Ishikawa (cell line): Measurements from ENCODE around the gene SH3PXD2A.
A peak's percentile ranks its signal among the peaks of the same experiment; 100 is the strongest.

Source experiments
- CEBPB ChIP-seq: IDR thresholded peaks from 2 replicates; pipeline ENCODE4 v1.6.1; 2012
- CREB1 ChIP-seq: IDR thresholded peaks from 2 replicates; pipeline ENCODE4 v1.6.1; 2012; ENCODE audit warnings: low read depth
- EGR1 ChIP-seq: IDR thresholded peaks from 2 replicates; pipeline ENCODE4 v1.6.1; 2012
- EP300 ChIP-seq: IDR thresholded peaks from 2 replicates; pipeline ENCODE4 v1.6.1; 2012; ENCODE audit warnings: borderline replicate concordance
- FOXM1 ChIP-seq: IDR thresholded peaks from 2 replicates; pipeline ENCODE4 v1.6.1; 2012; ENCODE audit warnings: low read depth, borderline replicate concordance
- NFIC ChIP-seq: IDR thresholded peaks from 2 replicates; pipeline ENCODE4 v1.6.1; 2012
- RAD21 ChIP-seq: IDR thresholded peaks from 2 replicates; pipeline ENCODE4 v1.6.1; 2012; ENCODE audit warnings: low read depth
- TAF1 ChIP-seq: IDR thresholded peaks from 2 replicates; pipeline ENCODE4 v1.6.1; 2012; ENCODE audit warnings: low read depth, mild to moderate bottlenecking
- TCF12 ChIP-seq: IDR thresholded peaks from 2 replicates; pipeline ENCODE4 v1.6.1; 2012; ENCODE audit warnings: low read depth
- TEAD4 ChIP-seq: IDR thresholded peaks from 2 replicates; pipeline ENCODE4 v1.6.1; 2012
- YY1 ChIP-seq: IDR thresholded peaks from 2 replicates; pipeline ENCODE4 v1.6.1; 2012; ENCODE audit warnings: low read depth
- ZBTB7A ChIP-seq: IDR thresholded peaks from 2 replicates; pipeline ENCODE4 v1.6.1; 2012; ENCODE audit warnings: low read depth
- TF ChIP-seq, protein P1 (sequence below): IDR thresholded peaks from 2 replicates; pipeline ENCODE4 v1.6.1; 2012
- TF ChIP-seq, protein P2 (sequence below): IDR thresholded peaks from 2 replicates; pipeline ENCODE4 v1.6.1; 2012; ENCODE audit warnings: low read depth, mild to moderate bottlenecking
- TF ChIP-seq, protein P3 (sequence below): IDR thresholded peaks from 2 replicates; pipeline ENCODE4 v1.6.1; 2012

SH3PXD2A gene

DNA sequence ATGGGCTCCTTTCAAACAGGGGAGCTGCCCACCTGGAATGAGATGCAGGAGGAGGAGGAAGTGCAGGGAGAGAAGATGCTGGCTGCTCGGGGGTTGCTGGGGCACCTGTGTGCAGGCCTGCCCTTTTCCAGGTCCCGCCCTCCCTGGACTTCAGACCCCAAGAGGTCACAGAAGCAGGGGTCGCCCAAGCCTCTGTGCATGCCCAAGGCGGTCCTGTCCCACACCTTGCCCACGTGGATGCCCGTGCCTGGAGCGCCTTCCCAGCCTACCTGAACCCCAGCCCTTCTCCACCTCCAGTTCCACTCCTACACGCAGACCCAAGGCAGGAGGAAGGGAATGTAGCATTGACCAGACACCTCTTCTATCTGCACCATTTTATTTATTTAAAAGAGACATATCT, 71.3 kb downstream of the SH3PXD2A start:
- no peak for TF ChIP-seq YY1
- TF ChIP-seq FOXM1: no peak
- TF ChIP-seq, protein P1, sequence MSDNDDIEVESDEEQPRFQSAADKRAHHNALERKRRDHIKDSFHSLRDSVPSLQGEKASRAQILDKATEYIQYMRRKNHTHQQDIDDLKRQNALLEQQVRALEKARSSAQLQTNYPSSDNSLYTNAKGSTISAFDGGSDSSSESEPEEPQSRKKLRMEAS: no peak
- no peak for TF ChIP-seq RAD21

DNA sequence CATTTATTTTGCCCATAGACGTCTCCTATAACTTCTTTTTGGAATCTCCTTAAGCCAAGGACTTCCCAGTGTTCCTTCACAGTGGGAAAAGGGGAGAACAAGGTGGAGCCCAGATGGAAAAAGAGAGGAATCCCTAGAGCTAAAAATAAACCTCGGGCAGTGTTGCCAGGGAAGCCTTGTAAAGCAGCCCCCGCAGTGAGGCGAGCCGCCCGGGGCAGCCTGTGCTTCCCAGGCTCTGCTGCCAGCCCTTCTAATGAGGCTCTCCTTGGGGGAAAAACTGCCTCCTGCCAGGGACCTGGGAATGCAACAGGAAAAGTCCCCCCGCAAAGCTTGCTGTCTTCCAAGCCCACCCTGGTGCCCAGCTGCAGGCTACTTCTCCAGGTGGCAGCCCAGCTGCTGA, 71.7 kb downstream of the SH3PXD2A start:
- TF ChIP-seq RAD21: no peak
- no peak for TF ChIP-seq CREB1
- no peak for TF ChIP-seq CEBPB
- TF ChIP-seq, protein P1: no peak
- TF ChIP-seq YY1: no peak
- no peak for TF ChIP-seq TCF12
- TF ChIP-seq, protein P2, sequence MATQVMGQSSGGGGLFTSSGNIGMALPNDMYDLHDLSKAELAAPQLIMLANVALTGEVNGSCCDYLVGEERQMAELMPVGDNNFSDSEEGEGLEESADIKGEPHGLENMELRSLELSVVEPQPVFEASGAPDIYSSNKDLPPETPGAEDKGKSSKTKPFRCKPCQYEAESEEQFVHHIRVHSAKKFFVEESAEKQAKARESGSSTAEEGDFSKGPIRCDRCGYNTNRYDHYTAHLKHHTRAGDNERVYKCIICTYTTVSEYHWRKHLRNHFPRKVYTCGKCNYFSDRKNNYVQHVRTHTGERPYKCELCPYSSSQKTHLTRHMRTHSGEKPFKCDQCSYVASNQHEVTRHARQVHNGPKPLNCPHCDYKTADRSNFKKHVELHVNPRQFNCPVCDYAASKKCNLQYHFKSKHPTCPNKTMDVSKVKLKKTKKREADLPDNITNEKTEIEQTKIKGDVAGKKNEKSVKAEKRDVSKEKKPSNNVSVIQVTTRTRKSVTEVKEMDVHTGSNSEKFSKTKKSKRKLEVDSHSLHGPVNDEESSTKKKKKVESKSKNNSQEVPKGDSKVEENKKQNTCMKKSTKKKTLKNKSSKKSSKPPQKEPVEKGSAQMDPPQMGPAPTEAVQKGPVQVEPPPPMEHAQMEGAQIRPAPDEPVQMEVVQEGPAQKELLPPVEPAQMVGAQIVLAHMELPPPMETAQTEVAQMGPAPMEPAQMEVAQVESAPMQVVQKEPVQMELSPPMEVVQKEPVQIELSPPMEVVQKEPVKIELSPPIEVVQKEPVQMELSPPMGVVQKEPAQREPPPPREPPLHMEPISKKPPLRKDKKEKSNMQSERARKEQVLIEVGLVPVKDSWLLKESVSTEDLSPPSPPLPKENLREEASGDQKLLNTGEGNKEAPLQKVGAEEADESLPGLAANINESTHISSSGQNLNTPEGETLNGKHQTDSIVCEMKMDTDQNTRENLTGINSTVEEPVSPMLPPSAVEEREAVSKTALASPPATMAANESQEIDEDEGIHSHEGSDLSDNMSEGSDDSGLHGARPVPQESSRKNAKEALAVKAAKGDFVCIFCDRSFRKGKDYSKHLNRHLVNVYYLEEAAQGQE: no peak
- no peak for TF ChIP-seq NFIC
- TF ChIP-seq ZBTB7A: no peak
- no peak for TF ChIP-seq EGR1
- TF ChIP-seq EP300: no peak
- TF ChIP-seq, protein P3, sequence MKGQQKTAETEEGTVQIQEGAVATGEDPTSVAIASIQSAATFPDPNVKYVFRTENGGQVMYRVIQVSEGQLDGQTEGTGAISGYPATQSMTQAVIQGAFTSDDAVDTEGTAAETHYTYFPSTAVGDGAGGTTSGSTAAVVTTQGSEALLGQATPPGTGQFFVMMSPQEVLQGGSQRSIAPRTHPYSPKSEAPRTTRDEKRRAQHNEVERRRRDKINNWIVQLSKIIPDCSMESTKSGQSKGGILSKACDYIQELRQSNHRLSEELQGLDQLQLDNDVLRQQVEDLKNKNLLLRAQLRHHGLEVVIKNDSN: no peak
- no peak for TF ChIP-seq TAF1
- no peak for TF ChIP-seq TEAD4
- TF ChIP-seq FOXM1: no peak

DNA sequence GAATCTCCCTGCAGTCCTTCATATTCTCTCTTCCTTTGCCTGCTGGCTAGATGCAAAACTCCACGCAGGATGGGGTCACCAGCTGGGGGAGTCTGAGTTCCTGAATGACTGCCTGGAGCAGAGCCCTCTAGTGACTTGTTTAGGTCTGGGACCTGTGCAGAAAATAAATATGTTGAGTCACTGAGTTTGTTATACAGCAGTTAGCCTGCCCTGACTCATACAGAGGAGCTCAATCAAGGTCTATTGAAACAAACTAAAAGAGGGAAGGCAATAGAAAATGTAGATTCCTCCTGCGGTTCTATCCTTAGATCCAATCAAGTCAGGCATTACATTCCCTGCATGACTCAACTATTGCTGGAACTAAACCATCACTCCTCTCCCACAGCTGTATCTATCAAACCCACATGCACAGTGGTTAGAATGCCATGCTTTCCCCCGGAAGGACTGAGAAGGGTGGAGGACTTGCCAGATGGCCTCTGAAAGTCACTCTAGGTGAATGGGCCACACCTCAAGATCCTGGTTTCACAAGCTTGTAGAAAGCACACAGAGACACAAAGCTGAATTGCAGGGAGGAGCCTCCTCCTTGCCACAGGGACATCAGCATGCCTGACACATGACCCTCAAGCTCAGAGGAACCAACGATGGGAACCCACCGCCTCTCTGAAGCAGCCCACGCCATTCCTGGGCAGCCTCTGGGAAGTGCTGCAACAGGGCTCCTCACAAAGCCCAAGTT, 73.9 kb downstream of the SH3PXD2A start:
- TF ChIP-seq EGR1 (no peak), RAD21 (peak; percentile 33; the same call in 1 of the 2 replicates)

DNA sequence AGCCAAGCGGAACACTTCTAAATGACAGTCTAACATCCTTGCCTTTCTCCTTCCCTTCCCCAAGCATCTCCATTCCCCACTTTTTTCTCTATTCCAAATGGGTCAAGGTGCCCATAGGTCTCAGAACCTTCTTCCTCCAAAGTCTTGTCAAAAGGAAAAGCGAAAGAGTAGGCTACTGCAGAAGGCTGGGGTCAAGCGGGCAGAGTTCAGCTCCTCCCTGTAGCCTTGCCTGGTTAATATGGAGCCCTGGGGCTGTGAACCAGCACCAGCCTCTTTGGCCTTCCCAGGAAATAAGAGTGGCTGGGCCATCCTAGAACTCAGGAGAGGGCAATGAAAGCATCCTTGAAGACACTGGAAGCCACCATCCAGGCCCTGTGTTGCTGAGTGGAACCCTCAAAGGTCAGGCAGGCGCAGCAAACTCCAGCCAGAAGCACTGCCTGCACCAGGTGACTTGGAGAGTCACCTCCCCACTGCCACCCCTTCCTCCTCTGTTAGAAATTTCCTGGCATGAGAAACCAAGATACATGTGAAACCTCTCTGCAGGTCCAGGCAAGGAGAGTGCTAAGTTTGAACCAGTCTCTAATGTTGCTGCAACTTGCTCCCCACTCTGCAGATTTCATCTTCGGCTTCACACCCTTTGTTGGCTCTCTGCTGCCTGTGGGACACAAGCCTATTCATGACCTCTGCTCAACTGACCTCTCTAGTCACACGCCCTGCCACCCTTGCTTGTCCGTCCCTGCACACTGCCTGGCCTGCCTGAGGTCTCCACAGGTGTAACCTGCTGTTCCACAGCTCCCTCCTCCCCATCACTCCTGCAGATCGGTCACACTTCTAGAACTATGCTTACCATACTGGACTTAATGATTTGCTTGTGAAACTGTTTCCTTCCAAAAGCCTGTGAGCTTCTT, 74.9 kb downstream of the SH3PXD2A start:
- TF ChIP-seq, protein P2: no peak
- TF ChIP-seq CREB1: no peak
- TF ChIP-seq ZBTB7A: no peak
- no peak for TF ChIP-seq EP300
- no peak for TF ChIP-seq RAD21
- TF ChIP-seq, protein P3: no peak
- no peak for TF ChIP-seq CEBPB
- no peak for TF ChIP-seq TAF1
- TF ChIP-seq, protein P1: no peak
- no peak for TF ChIP-seq NFIC
- no peak for TF ChIP-seq TCF12
- TF ChIP-seq TEAD4: no peak
- TF ChIP-seq FOXM1: no peak

DNA sequence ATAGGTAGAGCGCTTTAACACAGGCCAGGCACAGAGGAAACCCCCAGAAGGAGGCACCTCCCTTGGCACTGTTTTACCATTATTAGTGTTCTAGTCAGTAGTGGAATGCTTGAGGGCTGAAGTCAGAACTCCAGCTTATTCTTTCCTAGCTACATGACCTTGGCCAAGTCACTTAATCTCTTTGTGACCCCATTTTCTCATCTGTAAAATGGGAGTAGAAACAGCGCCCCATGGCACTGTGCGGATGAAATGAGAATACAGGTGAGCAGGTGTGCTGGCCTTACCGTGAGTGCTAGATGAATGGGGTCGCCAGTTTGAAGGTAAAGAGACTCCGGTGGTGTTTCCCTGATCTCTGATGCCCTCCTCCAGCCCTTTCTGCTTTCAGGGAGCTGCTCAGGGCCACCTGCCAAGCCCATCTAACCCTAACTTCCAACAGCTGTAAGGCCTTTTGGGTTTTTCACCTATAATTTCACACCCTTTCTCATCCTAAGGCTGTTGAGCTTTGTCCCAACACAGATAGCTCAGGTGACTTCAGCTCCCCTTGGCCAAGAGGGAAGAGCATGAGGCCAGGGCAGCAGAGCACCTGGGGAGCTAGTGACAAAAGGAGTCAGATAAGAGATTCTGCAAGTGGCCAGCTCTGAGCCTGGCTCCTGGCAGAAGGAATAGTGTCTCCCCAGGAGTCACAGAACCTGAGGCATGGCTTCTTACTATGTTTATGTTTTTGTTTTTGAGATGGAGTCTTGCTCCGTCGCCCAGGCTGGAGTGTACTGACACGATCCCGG, 76.8 kb downstream of the SH3PXD2A start:
- TF ChIP-seq YY1: no peak
- TF ChIP-seq RAD21: no peak
- no peak for TF ChIP-seq TEAD4
- TF ChIP-seq, protein P1: no peak
- TF ChIP-seq ZBTB7A: no peak
- TF ChIP-seq TAF1: no peak
- TF ChIP-seq TCF12: no peak
